Ishikawa (cell line): Measurements from ENCODE around the gene PDS5A.

Experiments used
- CEBPB ChIP-seq: IDR thresholded peaks from 2 replicates; pipeline ENCODE4 v1.6.1; 2012
- CREB1 ChIP-seq: IDR thresholded peaks from 2 replicates; pipeline ENCODE4 v1.6.1; 2012; ENCODE audit warnings: low read depth
- EGR1 ChIP-seq: IDR thresholded peaks from 2 replicates; pipeline ENCODE4 v1.6.1; 2012
- EP300 ChIP-seq: IDR thresholded peaks from 2 replicates; pipeline ENCODE4 v1.6.1; 2012; ENCODE audit warnings: borderline replicate concordance
- FOXM1 ChIP-seq: IDR thresholded peaks from 2 replicates; pipeline ENCODE4 v1.6.1; 2012; ENCODE audit warnings: low read depth, borderline replicate concordance
- RAD21 ChIP-seq: IDR thresholded peaks from 2 replicates; pipeline ENCODE4 v1.6.1; 2012; ENCODE audit warnings: low read depth
- TF ChIP-seq, protein P1 (sequence below): IDR thresholded peaks from 2 replicates; pipeline ENCODE4 v1.6.1; 2012

DNA sequence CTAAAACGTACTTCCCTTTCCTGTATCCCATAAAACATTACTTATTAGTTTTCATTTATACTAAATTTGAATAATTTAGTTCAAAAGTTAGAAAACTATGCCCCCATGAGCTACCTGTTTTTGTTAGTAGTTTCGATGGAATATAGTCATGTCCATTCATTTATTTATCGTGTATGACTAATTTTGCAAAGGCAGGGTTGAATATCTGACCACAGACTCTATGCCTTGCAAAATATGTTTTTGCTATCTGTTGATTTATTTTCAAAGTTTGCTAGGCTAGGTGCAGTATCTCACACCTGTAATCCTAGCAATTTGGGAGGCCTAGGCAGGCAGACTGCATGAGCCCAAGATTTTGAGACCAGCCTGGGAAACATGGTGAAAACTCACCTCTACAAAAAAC is 78.4 kb downstream of the PDS5A start:
- TF ChIP-seq CREB1 (no peak), FOXM1 (no peak), EP300 (no peak), EGR1 (no peak), RAD21 (no peak), CEBPB (no peak)
- TF ChIP-seq, protein P1, sequence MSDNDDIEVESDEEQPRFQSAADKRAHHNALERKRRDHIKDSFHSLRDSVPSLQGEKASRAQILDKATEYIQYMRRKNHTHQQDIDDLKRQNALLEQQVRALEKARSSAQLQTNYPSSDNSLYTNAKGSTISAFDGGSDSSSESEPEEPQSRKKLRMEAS = no peak
